RWPE2 (cell line): ENCODE data around the gene RBMS3.

Experiments
- ATAC-seq: fragments of 200-7000 bp; cut with Tn5 transposase; 3 replicates; pipeline ENCODE4 v1.9.1; 2021; ENCODE audit warnings: low read depth
- DNase-seq: peaks from one replicate; pipeline ENCODE4 v3.0.0-alpha.2; 2020; ENCODE audit warnings: low spot score
- H3K27ac ChIP-seq: fragments of 450-650 bp; 2 replicates; pipeline ENCODE4 v1.5.1; 2017; ENCODE audit warnings: mild to moderate bottlenecking; ENCODE audit not compliant: poor library complexity, severe bottlenecking
- H3K27me3 ChIP-seq: fragments of 250-450 bp; sonication (Bioruptor Pico); 2 replicates; pipeline ENCODE4 v1.5.1; 2021; ENCODE audit warnings: mild to moderate bottlenecking, moderate library complexity; ENCODE audit not compliant: insufficient read depth, poor library complexity, severe bottlenecking
- H3K36me3 ChIP-seq: fragments of 250-450 bp; sonication (Bioruptor Pico); 2 replicates; pipeline ENCODE4 v1.5.1; 2020; ENCODE audit warnings: low read depth, mild to moderate bottlenecking, moderate library complexity
- H3K4me1 ChIP-seq: fragments of 250-450 bp; sonication (Bioruptor Pico); 2 replicates; pipeline ENCODE4 v1.5.1; 2021; ENCODE audit warnings: mild to moderate bottlenecking, moderate library complexity; ENCODE audit not compliant: insufficient read depth, poor library complexity, severe bottlenecking
- H3K4me3 ChIP-seq: fragments of 250-450 bp; sonication (Bioruptor Pico); 2 replicates; pipeline ENCODE4 v1.5.1; 2021; ENCODE audit warnings: mild to moderate bottlenecking, moderate library complexity; ENCODE audit not compliant: severe bottlenecking
- H3K9me3 ChIP-seq: fragments of 250-450 bp; sonication (Bioruptor Pico); 2 replicates; pipeline ENCODE4 v1.5.1; 2021; ENCODE audit warnings: mild to moderate bottlenecking, moderate library complexity; ENCODE audit not compliant: severe bottlenecking
- CTCF ChIP-seq: fragments of 450-650 bp; IDR thresholded peaks from one replicate; pipeline ENCODE4 v1.5.1; 2017; ENCODE audit warnings: mild to moderate bottlenecking, moderate library complexity; ENCODE audit not compliant: poor library complexity, severe bottlenecking

The RBMS3 gene

GRCh38 chr3:29339016-29339833 lies 58.4 kb downstream of the RBMS3 start:
- Histone ChIP-seq H3K27ac (no peak overlapping the region), H3K27me3 (no peaks in the 10 kb centered on the region), H3K4me3 (no peak overlapping the region), H3K36me3 (no peaks in the 10 kb centered on the region), H3K4me1 (peaks cover 18% of the 10 kb centered on the region), H3K9me3 (no peaks in the 10 kb centered on the region)
- no peak for TF ChIP-seq CTCF
- no peak for ATAC-seq
- no peak for DNase-seq

- Histone ChIP-seq H3K27me3 (no peaks in the 10 kb centered on the region), H3K36me3 (no peaks in the 10 kb centered on the region), H3K9me3 (peaks cover 3% of the 10 kb centered on the region), H3K4me3 (no peak overlapping the region), H3K27ac (no peak overlapping the region), H3K4me1 (no peaks in the 10 kb centered on the region)
- ATAC-seq (no peak), DNase-seq (no peak)
- no peak for TF ChIP-seq CTCF
These were observed 63.3 kb downstream of the RBMS3 start for GRCh38 chr3:29344154-29344553.

GRCh38 chr3:29344935-29345334 lies 64.1 kb downstream of the RBMS3 start:
- Histone ChIP-seq H3K4me3 (no peak overlapping the region), H3K27ac (no peak overlapping the region), H3K36me3 (no peaks in the 10 kb centered on the region), H3K4me1 (no peaks in the 10 kb centered on the region), H3K9me3 (peaks cover 3% of the 10 kb centered on the region), H3K27me3 (no peaks in the 10 kb centered on the region)
- TF ChIP-seq CTCF, result no peak
- DNase-seq (no peak), ATAC-seq (no peak)

GRCh38 chr3:29345516-29346300 lies 64.8 kb downstream of the RBMS3 start:
- DNase-seq (no peak), ATAC-seq (no peak)
- no peak overlapping the region for H3K4me3 ChIP-seq
- no peaks in the 10 kb centered on the region for H3K27me3 ChIP-seq
- no peak overlapping the region for H3K27ac ChIP-seq
- no peaks in the 10 kb centered on the region for H3K36me3 ChIP-seq
- H3K4me1 ChIP-seq, result no peaks in the 10 kb centered on the region
- TF ChIP-seq CTCF, result no peak
- H3K9me3 ChIP-seq, result peaks cover 3% of the 10 kb centered on the region
